Mesangial cell (primary cell): ENCODE results near the gene STBD1. TPM values are rescaled to one million over a fixed set of nuclear protein-coding genes. Genes with fewer than 3 reads are reported as not detected.

ENCODE experiments used
- total RNA-seq: library from RNA; depleted of rRNA; stranded (reverse); fragments of >200 nt; gene quantifications from 2 replicates; pipeline ENCODE4 v1.2.3, GENCODE V29; 2015

STBD1 gene
- total RNA-seq = 2.0 and 3.4 TPM in 2 replicates

GRCh38 chr4:76305971-76306881 is at the start of gene STBD1:
TSS of gene STBD1 (plus strand) at chr4:76306733. CDS start at chr4:76306770, 37 bp downstream.

Other genes starting within 250 kb of the STBD1 start
- not detected in 2 replicates for gene ART3, start 232.0 kb upstream of the STBD1 start, total RNA-seq
- gene NUP54, start 158.3 kb upstream of the STBD1 start, total RNA-seq = 28.6 and 45.5 TPM in 2 replicates
- 64.2 and 115 TPM in 2 replicates for gene SCARB2, start 92.9 kb upstream of the STBD1 start, total RNA-seq
- 0.51 and 3.3 TPM in 2 replicates for gene FAM47E, start 55.0 kb upstream of the STBD1 start, total RNA-seq
- 0.38 TPM in 1 of 2 replicates, not detected in the other for gene CCDC158, start 114.4 kb downstream of the STBD1 start, total RNA-seq
- 22.2 and 28.9 TPM in 2 replicates for gene SHROOM3, start 128.5 kb downstream of the STBD1 start, total RNA-seq